ENCODE results near the gene ELF3.
"Not testable (repeated sequence)": the region's sequence is repeated elsewhere in the genome, so short reads cannot be mapped to it uniquely, and the experiment has no call there.

Gene ELF3

DNA sequence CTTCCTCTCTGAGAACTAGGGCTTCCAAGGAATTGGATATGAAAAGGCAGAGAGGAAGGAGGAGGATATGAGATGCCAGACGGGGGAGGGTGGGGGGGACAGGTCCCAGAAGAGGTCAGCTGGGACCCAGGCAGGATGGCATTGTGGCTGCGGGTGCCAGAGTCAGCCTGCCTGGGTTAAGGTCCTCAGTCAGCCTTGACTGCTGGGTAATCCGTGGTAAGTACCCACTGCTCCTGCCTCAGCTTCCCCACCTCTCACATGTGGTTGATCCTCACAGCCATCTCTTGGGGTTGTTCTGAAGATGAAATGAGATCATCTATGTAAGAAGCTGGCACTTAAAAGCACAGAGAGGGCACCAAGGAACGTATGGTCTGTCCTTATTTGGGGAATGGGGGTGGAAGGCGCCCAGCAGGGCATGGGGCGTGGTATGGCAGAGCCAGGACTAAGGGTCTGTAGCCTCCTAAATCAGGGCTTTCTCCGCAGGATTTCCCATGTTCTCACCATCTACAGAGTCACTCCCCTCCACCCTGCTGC, 23.8 kb downstream of the ELF3 start:
- in situ Hi-C loops (cut with MboI; ENCODE audit: low sequenced_read_pairs): no loop called here

DNA sequence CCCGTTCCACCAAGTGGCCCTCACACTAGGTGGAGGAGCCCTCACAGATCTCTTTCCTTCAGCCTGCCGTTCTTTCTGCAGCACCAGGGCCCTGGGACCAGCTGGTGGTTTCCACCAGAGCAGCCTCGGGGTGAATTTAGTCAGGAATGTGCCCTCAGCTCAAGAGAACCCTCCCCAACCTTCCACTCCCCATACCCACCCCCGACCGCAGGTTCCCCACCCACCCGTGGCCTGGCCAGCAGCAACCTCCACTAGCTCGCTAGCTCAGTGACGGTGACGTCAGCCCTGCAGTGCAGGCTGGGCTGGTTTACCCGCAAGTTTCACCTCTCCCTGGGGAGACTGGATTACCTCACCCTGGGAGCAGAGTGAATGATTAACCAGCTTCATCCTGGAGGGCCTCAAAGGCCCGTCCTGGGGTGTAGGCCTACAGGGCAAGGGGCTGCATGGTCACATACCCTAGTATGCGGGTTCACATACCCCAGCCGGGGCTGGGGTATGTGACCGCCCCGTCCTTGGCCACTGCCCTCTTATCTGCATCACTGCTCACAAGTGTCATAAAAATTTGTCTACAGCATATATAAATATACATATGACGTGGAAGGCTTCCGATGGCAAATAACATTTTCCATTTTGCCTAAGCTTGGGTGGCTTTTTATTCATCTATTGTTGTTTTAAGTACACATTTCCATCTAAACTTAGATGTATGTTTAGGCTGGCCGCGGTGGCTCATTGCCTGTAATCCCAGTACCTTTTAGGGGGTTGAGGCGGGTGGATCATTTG, 24.5 kb downstream of the ELF3 start:
- in situ Hi-C loops (cut with MboI; ENCODE audit: low sequenced_read_pairs): no loop called here

DNA sequence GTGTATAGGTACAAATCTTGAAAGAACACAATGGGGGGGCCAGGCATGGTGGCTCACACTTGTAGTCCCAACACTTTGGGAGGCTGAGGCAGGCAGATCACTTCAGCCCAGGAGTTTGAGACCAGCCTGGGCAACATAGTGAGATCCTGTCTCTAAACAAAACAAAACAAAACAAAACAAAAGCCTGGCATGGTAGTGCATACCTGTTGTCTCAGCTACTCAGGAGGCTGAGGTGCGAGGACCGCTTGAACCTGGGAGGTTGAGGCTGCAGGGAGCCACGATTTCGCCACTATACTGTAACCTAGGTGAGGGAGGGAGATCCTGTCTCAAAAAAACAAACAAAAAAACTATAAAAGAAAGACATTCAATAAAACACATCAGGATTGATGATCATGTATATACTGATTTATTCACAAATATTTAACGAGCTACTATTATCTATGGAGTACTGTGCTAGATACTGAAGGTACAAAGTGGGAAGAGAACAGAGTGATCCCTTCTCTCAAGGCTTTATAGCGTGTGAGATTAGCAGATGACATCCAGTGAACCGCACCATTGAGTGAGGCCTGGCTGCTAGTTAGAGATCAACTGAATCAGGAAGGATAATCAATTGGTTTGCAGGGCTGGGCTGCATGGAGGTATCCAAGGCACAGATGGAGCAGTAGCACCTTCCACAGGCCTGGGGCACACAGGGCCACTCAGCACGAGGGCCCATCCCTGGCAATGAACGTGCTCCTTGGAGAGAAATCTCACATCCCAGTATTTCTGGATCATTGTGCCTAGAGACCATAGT, 26.4 kb downstream of the ELF3 start:
- in situ Hi-C loops (cut with MboI; ENCODE audit: low sequenced_read_pairs): no loop called here

DNA sequence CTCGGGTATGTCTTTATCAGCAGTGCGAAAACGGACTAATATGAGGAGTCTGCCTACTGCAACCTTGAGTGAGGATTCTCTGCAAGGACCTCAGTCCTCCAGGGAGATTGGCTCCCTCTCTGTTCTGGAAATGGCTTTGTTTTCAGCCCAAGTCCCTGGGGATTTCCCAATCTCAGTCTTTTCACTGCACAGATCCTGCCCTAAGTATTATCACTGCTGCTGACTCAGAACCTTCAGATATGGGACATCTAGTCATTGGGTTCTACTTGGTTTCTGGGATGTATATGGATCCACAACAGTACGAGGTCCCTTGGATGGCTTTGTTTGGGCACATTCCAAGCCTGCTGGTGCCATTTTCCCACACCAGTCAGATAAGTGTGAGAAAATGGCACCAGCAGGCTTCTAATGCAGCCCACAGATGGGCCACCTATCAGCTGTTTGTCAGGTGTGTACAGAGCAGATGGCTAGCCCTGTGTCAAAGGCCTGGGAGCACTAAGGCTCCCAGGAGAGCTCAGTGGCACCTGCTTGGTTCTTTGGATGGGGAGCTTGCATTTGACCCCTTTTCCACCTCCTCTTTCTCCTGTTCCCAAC, 27.4 kb downstream of the ELF3 start:
- in situ Hi-C loops (cut with MboI; ENCODE audit: low sequenced_read_pairs): no loop called here

DNA sequence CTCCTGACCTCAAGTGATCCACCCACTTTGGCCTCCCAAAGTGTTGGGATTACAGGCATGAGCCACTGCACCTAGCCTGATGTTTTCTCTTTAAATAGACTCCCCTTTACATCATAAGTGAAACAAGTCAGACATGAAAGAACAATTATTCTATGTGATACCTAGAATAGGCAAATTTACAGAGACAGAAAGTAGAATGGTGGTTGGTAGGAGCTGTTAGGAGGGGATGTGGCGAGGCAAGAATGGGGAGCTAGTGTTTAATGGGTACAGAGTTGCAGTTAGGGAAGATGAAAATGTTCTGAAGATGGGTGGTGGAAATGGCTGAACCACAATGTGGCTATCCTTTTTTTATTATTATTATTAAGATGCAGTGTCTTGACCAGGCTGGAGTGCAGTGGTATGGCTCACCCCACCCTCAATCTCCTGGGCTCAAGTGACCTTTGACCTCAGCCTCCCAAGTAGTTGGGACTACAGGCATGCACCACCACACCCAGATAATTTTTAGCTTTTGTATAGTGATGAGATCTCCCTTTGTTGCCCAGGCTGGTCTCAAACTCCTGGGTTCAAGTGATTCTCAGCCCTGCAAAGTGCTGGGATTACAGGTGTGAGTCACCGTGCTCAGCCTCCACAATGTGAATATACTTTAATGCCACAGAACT, 28.4 kb downstream of the ELF3 start:
- in situ Hi-C loops (cut with MboI; ENCODE audit: low sequenced_read_pairs): no loop called here

DNA sequence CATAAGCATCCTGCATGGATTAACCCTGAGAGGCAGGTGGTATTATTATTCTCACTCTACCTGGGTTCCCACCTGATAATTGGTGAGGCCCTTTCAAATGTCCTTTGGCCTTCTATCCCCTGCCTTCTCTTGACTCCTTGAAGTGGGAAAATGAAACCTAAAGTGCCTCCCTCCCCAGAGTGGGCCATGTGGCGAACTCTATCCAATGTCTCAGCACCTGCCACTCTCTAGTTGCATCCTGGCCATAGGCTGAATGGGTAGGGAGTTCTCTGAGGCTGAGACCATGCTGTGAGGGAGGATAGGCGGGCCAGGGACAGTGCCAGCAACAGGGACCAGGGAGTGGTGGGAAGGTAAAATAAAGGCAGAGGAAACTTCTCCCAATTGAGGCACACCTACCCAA, 35.3 kb downstream of the ELF3 start:
- in situ Hi-C loops (cut with MboI; ENCODE audit: low sequenced_read_pairs): no loop called here

DNA sequence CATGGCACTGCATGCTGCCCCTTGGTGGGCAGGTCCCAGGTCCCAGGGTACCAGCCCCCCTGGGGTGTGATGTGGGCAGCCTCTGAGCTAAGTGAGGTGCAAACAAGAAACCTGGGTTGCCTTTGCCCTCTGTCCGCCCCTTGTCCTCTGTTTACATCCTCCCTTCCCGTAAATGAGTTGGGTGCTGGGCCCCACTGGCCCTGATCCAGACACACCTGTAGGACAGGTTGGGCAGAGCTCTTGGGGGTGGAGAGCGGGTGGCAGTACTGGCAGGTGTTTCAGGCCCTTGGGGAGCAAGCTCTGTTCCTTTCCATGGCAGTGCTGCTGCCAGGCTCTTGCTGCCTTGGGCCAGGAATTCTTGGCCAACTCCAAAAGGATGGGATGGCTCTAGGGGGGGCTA, 35.8 kb downstream of the ELF3 start:
- in situ Hi-C loops (cut with MboI; ENCODE audit: low sequenced_read_pairs): no loop called here

DNA sequence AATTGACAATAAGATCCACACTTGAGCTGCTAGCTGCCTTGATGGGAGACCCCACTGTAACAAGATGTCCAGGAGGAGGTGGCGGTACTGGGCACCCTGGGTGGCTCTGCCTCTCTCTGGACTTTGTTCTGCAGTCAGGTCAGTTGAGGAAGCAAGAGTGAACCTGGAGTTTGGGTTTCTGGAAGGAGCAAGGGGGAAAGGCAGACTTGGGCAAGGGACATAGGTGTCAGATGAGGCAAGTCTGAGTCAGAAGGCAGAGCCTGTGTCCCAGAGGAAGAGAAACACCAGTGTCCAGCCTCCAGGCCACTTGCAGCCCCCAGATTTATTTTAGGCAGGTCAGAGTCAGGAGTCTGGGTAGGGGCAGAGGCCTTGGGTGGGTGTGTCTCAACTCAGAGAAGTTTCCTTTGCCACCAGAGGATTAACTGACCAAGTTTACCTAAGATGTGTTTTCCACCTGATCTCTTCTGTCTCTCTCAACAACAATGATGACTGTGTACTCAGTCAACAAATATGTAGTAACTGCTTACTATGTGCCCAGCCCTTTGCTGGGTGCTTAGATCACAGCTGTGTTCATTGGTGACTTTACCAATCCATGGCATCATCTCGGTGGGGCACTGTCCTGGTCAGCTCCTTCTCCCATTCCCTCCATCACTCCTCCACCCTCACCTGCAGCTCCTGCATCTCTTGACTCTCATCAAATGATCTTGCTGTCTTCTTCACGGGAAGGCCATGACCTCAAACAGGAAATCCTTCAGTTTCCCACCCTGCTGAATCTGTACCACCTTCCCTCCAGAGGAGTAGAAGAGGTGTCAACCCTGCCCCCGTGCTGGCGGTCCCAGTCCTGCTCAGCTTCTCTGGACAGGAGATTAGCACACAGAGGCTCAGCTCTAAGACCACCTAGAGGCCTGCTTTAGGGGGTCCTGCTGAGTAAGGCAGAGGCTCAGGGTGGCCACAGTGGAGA, 36.6 kb downstream of the ELF3 start:
- in situ Hi-C loops (cut with MboI; ENCODE audit: low sequenced_read_pairs): no loop called here

DNA sequence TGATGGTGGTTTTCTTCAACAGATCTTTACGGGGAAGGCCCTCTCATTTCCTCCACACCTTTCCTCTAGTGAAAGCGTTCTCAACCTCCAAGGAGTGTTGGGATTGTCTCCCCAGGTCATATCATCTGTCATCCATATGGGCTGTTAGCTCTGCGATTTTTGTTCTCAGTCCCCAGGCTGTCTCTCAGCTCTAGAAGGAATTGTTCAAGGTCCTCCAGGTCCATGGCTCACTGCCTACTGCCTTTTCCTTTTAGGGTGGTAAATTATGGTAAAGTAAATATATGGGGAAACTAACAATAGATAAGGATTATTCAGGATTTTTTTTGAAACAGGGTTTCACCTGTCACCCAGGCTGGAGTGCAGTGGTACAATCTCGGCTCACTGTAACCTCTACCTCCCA, 37.6 kb downstream of the ELF3 start:
- in situ Hi-C loops (cut with MboI; ENCODE audit: low sequenced_read_pairs): no loop called here

DNA sequence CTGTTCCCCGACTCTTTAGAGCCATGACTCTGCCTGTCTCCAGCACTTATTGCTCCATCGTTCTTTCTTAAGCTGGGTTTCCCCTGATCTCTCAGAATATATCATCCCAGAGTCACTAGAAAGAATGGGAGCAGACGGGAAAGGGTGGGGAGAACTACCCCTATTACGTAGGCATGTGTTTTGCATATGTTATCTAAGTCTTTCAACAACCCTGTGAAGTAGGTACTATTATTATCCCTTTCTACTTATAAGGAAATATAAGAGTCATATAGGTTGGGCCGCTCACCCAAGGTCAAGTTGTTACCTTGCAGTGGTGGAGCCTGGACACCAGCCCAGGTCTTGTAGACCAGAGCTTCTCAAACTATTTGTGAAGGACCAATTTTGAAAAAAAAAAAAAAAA, 38.7 kb downstream of the ELF3 start:
- in situ Hi-C loops (cut with MboI; ENCODE audit: low sequenced_read_pairs): no loop called here

DNA sequence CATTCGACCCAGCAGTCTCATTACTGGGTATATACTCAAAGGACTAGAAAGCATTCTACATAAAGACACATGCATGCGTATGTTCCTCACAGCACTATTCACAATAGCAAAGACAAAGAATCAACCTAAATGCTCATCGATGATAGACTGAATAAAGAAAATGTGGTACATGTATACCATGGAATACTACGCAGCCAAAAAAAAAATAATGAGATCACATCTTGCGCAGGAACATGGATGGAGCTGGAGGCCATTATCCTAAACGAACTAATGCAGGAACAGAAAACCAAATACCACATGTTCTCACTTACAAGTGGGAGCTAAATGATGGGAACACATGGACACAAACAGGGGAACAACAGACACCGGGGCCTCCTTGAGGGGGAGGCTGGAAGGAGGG, 43.7 kb downstream of the ELF3 start:
- in situ Hi-C loops (cut with MboI; ENCODE audit: low sequenced_read_pairs): no loop called here

DNA sequence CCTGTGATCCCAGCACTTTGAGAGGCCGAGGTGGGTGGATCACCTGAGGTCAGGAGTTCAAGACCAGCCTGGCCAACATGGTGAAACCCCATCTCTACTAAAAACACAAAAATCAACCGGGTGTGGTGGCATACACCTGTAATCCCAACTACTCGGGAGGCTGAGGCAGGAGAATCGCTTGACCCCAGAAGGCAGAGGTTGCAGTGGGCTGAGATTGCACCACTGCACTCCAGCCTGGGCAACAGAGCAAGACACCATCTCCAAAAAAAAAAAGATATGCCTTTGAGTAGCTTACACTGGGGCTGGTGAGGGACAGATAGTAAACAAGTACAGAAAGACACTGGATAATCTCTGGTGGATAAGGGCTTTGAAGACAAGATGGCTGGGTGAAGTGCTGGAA, 44.3 kb downstream of the ELF3 start:
- in situ Hi-C loops (cut with MboI; ENCODE audit: low sequenced_read_pairs): not testable (repeated sequence)

DNA sequence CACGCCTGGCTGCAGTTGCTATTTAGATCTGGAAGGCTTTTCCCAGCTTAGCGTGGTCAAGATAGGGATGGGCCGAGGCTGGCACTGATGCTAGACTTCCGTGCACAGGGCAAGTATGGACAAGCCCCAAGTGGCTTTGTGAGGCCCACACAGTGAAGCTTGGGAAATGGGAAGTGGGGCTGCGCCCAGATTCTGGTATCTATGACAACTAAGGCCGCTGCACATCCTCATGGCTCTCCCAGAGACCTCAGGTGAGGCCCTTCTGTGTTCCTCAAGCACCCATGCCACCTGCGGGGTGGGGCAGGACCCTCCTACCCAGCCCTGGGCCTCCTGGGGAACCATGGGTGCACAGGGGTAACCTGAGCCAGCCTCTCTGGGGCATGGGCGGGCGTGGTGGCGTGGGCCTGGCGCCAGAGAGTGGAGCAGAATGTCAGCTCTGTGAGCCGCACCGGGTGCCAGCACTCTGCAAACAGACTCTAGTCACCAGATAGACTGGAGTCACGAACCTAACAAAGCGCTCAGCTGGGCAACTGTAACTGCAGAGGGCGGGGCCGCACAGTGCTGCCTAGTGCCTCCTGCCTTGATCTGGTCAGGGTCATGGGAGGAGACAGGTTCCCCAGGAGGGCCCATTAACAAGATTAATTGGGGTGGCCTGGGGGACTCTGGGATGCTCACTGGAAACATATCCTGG, 46.4 kb downstream of the ELF3 start:
- in situ Hi-C loops (cut with MboI; ENCODE audit: low sequenced_read_pairs): no loop called here

DNA sequence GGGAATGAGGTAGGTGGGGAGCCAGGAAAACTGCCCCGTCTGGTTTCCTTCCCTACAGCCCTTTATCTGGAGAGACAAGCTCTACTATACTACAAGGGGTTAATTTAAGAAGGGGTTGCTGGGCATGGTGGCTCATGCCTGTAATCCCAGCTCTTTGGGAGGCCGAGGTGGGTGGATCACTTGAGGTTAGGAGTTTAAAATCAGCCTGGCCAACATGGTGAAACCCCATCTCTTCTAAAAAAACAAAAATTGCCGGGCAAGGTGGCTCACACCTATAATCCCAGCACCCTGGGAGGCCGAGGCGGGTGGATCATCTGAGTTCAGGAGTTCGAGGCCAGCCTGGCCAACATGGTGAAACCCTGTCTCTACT, 46.9 kb downstream of the ELF3 start:
- in situ Hi-C loops (cut with MboI; ENCODE audit: low sequenced_read_pairs): not testable (repeated sequence)

DNA sequence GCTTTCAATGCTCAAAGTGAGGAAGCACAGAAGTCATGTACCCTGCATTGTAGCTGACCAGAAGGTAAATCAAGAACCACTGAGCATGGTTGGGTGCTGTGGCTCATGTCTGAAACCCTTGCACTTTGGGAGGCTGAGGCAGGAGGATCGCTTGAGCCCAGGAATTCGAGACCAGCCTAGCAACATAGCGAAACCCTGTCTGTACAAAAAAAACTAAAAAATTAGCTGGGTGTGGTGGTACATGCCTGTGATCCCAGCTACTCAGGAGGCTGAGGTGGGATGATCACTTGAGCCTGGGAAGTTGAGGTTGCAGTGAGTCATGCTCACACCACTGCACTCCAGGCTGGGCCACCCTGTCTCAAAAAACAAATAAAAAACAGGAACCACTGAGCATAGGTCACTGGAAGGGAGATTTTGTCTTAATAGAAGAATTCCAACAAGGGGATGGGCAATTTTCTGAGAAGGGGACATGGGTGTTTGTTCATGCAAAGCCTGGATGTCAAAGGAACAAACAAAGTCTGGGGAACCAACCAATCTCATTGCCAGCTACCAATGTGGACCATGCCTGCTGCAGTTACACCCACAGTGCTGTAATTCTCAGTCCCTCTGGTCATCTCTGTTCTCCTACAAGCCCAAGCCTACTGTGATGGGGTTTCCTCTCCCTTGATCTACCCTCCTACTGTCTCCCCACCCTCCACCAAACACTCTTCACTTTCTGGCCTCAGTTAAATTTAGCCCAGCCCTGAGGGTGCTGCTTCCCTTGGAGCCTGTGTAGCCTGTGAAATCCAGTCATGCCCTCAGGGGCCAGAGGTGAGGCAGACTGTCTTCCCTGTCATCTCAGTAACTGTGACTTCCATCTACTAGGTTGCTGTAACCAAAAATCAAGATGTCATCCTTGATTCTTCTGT, 47.9 kb downstream of the ELF3 start:
- in situ Hi-C loops (cut with MboI; ENCODE audit: low sequenced_read_pairs): no loop called here

DNA sequence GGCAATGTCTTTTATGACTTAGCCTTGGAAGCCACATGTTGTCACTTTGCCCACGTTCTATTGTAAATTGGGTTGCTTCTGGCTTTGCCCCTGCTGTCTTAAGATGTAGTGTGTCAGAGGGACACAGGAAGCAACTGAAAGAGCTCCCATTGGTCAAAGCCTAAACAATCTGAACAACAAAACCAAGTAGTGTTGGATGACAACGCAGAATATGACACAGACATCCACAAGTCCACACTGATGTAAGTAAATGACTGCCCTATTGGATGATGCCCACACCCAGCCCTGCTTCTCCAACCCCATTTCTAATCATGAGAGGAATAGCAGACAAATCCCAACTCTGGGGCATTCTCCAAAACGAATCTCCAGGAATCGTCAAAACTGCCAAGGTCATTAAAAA, 50.7 kb downstream of the ELF3 start:
- in situ Hi-C loops (cut with MboI; ENCODE audit: low sequenced_read_pairs): no loop called here

DNA sequence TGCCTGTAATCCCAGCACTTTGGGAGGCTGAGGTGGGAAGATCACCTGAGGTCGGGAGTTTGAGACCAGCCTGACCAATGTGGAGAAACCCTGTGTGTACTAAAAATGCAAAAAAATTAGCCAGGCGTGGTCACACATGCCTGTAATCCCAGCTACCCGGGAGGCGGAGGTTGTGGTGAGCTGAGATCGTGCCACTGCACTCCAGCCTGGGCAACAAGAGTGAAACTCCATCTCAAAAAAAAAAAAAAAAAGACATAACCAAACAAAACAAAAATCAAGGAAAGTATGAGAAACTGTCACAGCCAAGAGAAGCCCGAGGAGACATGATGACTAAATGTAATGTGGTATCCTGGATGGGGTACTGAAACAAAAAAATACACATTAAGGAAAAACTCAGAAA, 51.4 kb downstream of the ELF3 start:
- in situ Hi-C loops (cut with MboI; ENCODE audit: low sequenced_read_pairs): not testable (repeated sequence)

DNA sequence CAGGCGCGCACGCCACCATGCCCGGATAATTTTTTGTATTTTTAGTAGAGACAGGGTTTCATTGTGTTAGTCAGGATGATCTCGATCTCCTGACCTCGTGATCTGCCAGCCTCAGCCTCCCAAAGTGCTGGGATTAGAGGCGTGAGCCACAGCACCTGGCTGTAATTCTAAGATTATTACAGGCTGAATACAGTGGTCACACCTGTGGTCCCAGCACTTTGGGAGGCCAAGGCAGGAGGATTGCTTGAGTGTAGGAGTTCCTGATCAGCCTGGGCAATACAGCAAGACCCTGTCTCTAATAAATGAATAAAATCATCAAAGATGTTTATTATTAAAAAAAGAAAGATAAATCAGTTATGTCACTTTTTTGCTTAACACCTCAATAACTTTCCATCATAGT, 52.2 kb downstream of the ELF3 start:
- in situ Hi-C loops (cut with MboI; ENCODE audit: low sequenced_read_pairs): not testable (repeated sequence)

DNA sequence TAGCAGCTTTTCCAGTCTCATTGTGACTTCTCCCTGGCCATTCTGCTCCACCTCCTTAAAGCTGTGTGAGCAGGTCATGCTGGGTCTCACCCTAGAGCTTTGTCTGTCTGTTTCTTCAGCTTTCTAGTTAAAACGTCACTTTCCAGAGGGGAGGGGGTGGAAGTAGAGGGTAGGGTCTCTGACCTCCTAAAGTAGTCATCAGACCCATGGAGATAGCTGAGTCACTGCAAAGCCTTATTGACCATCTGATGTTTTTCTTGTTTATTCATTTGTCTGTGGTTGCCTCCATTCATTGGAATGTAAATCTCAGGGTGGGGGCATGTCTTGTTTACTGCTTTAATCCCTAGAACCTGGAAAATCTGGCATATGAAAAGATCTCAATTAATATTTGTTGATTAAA, 52.7 kb downstream of the ELF3 start:
- in situ Hi-C loops (cut with MboI; ENCODE audit: low sequenced_read_pairs): no loop called here
